Activated T-helper 1 cell treated with anti-CD3 and anti-CD28 coated beads, Interleukin-12 subunit alpha, Interleukin-12 subunit beta, Interleukin-2, Interleukin-4 antibody, amounts not matched to agents 30 ng/mL and 10 ng/mL and 1 ng/mL, durations not matched to agents 14 hours and 24 hours and 36 hours (primary cell): ENCODE measurements around the gene VAMP2. TPM values are rescaled to one million over a fixed set of nuclear protein-coding genes. Genes with fewer than 3 reads are reported as not detected.

Experiments
- DNase-seq: peaks from one replicate; pipeline ENCODE4 v3.0.0; 2021; ENCODE audit warnings: low spot score
- H3K27ac Mint-ChIP-seq: one replicate; pipeline ENCODE4 v1.8.0; 2021; ENCODE audit warnings: mild to moderate bottlenecking, mixed read lengths
- H3K27me3 Mint-ChIP-seq: one replicate; pipeline ENCODE4 v1.8.0; 2022; ENCODE audit warnings: mild to moderate bottlenecking, moderate library complexity, mixed read lengths; ENCODE audit not compliant: insufficient read depth
- H3K36me3 Mint-ChIP-seq: one replicate; pipeline ENCODE4 v1.8.0; 2021; ENCODE audit warnings: low read depth, mixed read lengths
- H3K4me1 Mint-ChIP-seq: one replicate; pipeline ENCODE4 v1.8.0; 2021; ENCODE audit warnings: low read depth, mixed read lengths
- H3K4me3 Mint-ChIP-seq: one replicate; pipeline ENCODE4 v1.8.0; 2021; ENCODE audit warnings: mild to moderate bottlenecking, moderate library complexity, mixed read lengths
- H3K9me3 Mint-ChIP-seq: one replicate; pipeline ENCODE4 v1.8.0; 2021; ENCODE audit warnings: mixed read lengths
- intact Hi-C: fragments of 100-400 bp; cut with micrococcal nuclease; formaldehyde crosslinking; loops from one replicate; pipeline ENCODE4 v1.15.1; 2024
- total RNA-seq: library from RNA; stranded (reverse); gene quantifications from 2 replicates; pipeline ENCODE4 v1.2.3, GENCODE V29; 2022

VAMP2 gene
- total RNA-seq, 1 donor from 2014 or later = 55.9 TPM

- intact Hi-C loops = no loop called here
- Mint-ChIP-seq H3K4me1 (peaks cover 30% of the 10 kb centered on the region), H3K27me3 (peaks cover 2% of the 10 kb centered on the region), H3K36me3 (peaks cover 1% of the 10 kb centered on the region), H3K4me3 (no peak overlapping the region), H3K9me3 (no peaks in the 10 kb centered on the region), H3K27ac (no peak overlapping the region)
- no peak for DNase-seq
Measured at GRCh38 chr17:8167526-8167925, 4.8 kb upstream of the VAMP2 start.

GRCh38 chr17:8166731-8167130, 4.0 kb upstream of the VAMP2 start:
- H3K27ac Mint-ChIP-seq = peak overlapping the region; percentile 67
- DNase-seq = no peak
- H3K4me3 Mint-ChIP-seq = no peak overlapping the region
- H3K36me3 Mint-ChIP-seq = peaks cover 2% of the 10 kb centered on the region
- no peaks in the 10 kb centered on the region for H3K9me3 Mint-ChIP-seq
- intact Hi-C loops = no loop called here
- H3K27me3 Mint-ChIP-seq = peaks cover 2% of the 10 kb centered on the region
- peaks cover 32% of the 10 kb centered on the region for H3K4me1 Mint-ChIP-seq

GRCh38 chr17:8164815-8165131, 2.0 kb upstream of the VAMP2 start:
- no peak for DNase-seq
- Mint-ChIP-seq H3K27ac (peak overlapping the region; percentile 99), H3K4me3 (peak overlapping the region; percentile 88), H3K4me1 (peaks cover 51% of the 10 kb centered on the region), H3K36me3 (peaks cover 17% of the 10 kb centered on the region), H3K27me3 (peaks cover 2% of the 10 kb centered on the region), H3K9me3 (no peaks in the 10 kb centered on the region)
- intact Hi-C loops = loop anchor here (1.0 kb wide), 3 partner anchors 8 to 23 kb away; no protein-coding TSS in a partner anchor

GRCh38 chr17:8163978-8164814, 1.4 kb upstream of the VAMP2 start:
- Mint-ChIP-seq H3K9me3 (no peaks in the 10 kb centered on the region), H3K4me3 (peak overlapping the region; percentile 88), H3K27ac (peak overlapping the region; percentile 99), H3K36me3 (peaks cover 20% of the 10 kb centered on the region), H3K27me3 (peaks cover 2% of the 10 kb centered on the region), H3K4me1 (peaks cover 57% of the 10 kb centered on the region)
- intact Hi-C loops = loop anchor here (1.0 kb wide), 3 partner anchors 8 to 23 kb away; no protein-coding TSS in a partner anchor
- peak; percentile 74 for DNase-seq

- H3K27me3 Mint-ChIP-seq = no peaks in the 10 kb centered on the region
- no peaks in the 10 kb centered on the region for H3K9me3 Mint-ChIP-seq
- H3K4me3 Mint-ChIP-seq = peak overlapping the region; percentile 88
- intact Hi-C loops = no loop called here
- H3K36me3 Mint-ChIP-seq = peaks cover 27% of the 10 kb centered on the region
- H3K27ac Mint-ChIP-seq = peak overlapping the region; percentile 99
- DNase-seq = no peak
- peaks cover 59% of the 10 kb centered on the region for H3K4me1 Mint-ChIP-seq
Measured at GRCh38 chr17:8162997-8163977, 539 bp upstream of the VAMP2 start.

GRCh38 chr17:8161289-8162232, 1.2 kb downstream of the VAMP2 start:
- DNase-seq = no peak
- Mint-ChIP-seq H3K4me1 (peaks cover 56% of the 10 kb centered on the region), H3K27me3 (no peaks in the 10 kb centered on the region), H3K36me3 (peaks cover 27% of the 10 kb centered on the region), H3K9me3 (no peaks in the 10 kb centered on the region), H3K27ac (peak overlapping the region; percentile 77), H3K4me3 (peak overlapping the region; percentile 87)
- intact Hi-C loops = no loop called here

GRCh38 chr17:8160741-8161221, 2.0 kb downstream of the VAMP2 start:
- Mint-ChIP-seq H3K4me3 (peak overlapping the region; percentile 87), H3K27ac (peak overlapping the region; percentile 77), H3K4me1 (peaks cover 56% of the 10 kb centered on the region), H3K9me3 (no peaks in the 10 kb centered on the region), H3K36me3 (peaks cover 27% of the 10 kb centered on the region), H3K27me3 (no peaks in the 10 kb centered on the region)
- intact Hi-C loops = no loop called here
- DNase-seq = no peak

GRCh38 chr17:8160224-8160577, 2.5 kb downstream of the VAMP2 start:
- peak overlapping the region; percentile 77 for H3K27ac Mint-ChIP-seq
- peaks cover 27% of the 10 kb centered on the region for H3K36me3 Mint-ChIP-seq
- H3K4me3 Mint-ChIP-seq = peak overlapping the region; percentile 87
- H3K9me3 Mint-ChIP-seq = no peaks in the 10 kb centered on the region
- peaks cover 55% of the 10 kb centered on the region for H3K4me1 Mint-ChIP-seq
- DNase-seq = no peak
- intact Hi-C loops = no loop called here
- no peaks in the 10 kb centered on the region for H3K27me3 Mint-ChIP-seq

GRCh38 chr17:8159459-8160223, 3.1 kb downstream of the VAMP2 start:
- Mint-ChIP-seq H3K27ac (peak overlapping the region; percentile 33), H3K36me3 (peaks cover 27% of the 10 kb centered on the region), H3K4me1 (peaks cover 50% of the 10 kb centered on the region), H3K9me3 (no peaks in the 10 kb centered on the region), H3K27me3 (no peaks in the 10 kb centered on the region), H3K4me3 (peak overlapping the region; percentile 74)
- no peak for DNase-seq
- intact Hi-C loops = loop anchor here (2.0 to 10.0 kb wide), 4 partner anchors 65 to 1145 kb away; partner anchors contain the start of genes MPDU1, RNASEK, TP53 and WRAP53

GRCh38 chr17:8159032-8159400, 3.7 kb downstream of the VAMP2 start:
- Mint-ChIP-seq H3K36me3 (peaks cover 27% of the 10 kb centered on the region), H3K4me1 (peaks cover 47% of the 10 kb centered on the region), H3K27ac (peak overlapping the region; percentile 92), H3K4me3 (peak overlapping the region; percentile 61), H3K27me3 (no peaks in the 10 kb centered on the region), H3K9me3 (no peaks in the 10 kb centered on the region)
- intact Hi-C loops = loop anchor here (2.0 to 10.0 kb wide), 4 partner anchors 64 to 1144 kb away; partner anchors contain the start of genes MPDU1, RNASEK, TP53 and WRAP53
- no peak for DNase-seq

GRCh38 chr17:8158267-8159031, 4.3 kb downstream of the VAMP2 start:
- Mint-ChIP-seq H3K4me3 (peak overlapping the region; percentile 61), H3K36me3 (peaks cover 27% of the 10 kb centered on the region), H3K27me3 (no peaks in the 10 kb centered on the region), H3K4me1 (peaks cover 47% of the 10 kb centered on the region), H3K27ac (peak overlapping the region; percentile 92), H3K9me3 (no peaks in the 10 kb centered on the region)
- peak; percentile 84 for DNase-seq
- intact Hi-C loops = loop anchor here (2.0 to 10.0 kb wide), 4 partner anchors 64 to 1144 kb away; partner anchors contain the start of genes MPDU1, RNASEK, TP53 and WRAP53
